ENCODE data around the gene EHMT1. TPM values are rescaled to one million over a fixed set of nuclear protein-coding genes. Genes with fewer than 3 reads are reported as not detected.

EHMT1 gene
- total RNA-seq, 2 experiments from 2014 or later, result 80.6 to 87.8 TPM

GRCh38 chr9:137761032-137761431 lies 142.2 kb downstream of the EHMT1 start:
- ChIA-PET CTCF (no interaction called here), POLR2A (no interaction called here)
- H3K27me3 ChIP-seq (ENCODE audit: control insufficient read depth in 1 of 2, insufficient read depth in 2 of 2, low read length in 2 of 2), result no peaks in the 10 kb centered on the region
- H3K27ac ChIP-seq (ENCODE audit: low read depth in 1 of 2, low read length in 2 of 2), result no peak overlapping the region
- no peaks in the 10 kb centered on the region for H3K27me3 Mint-ChIP-seq
- intact Hi-C loops (cut with DNase I, micrococcal nuclease), result no loop called here
- H3K27ac Mint-ChIP-seq, result peak overlapping the region; percentile 47
- ATAC-seq (ENCODE audit: poor library complexity) (peak; percentile 43), DNase-seq (peak in 3 of 14 experiments; percentile 38 to 71 (median 67))
- H3K36me3 Mint-ChIP-seq (ENCODE audit: low read depth), result peaks cover 93% of the 10 kb centered on the region
- H3K9me3 ChIP-seq (ENCODE audit: control insufficient read depth in 1 of 2, insufficient read depth in 1 of 2, low read length in 2 of 2), result no peaks in the 10 kb centered on the region
- no peak overlapping the region for H3K4me3 Mint-ChIP-seq
- no peaks in the 10 kb centered on the region for H3K9me3 Mint-ChIP-seq
- no peak overlapping the region for H3K4me3 ChIP-seq (ENCODE audit: low read length)
- H3K4me1 Mint-ChIP-seq (ENCODE audit: low read depth), result peaks cover 45% of the 10 kb centered on the region
- peaks cover 67% of the 10 kb centered on the region for H3K36me3 ChIP-seq (ENCODE audit: insufficient read depth, low read length)
- TF ChIP-seq CTCF (IDR thresholded peaks at IDR 0.05), result no peak
- H3K4me1 ChIP-seq (ENCODE audit: insufficient read depth, low read length), result peaks cover 36% of the 10 kb centered on the region

- peaks cover 93% of the 10 kb centered on the region for H3K36me3 Mint-ChIP-seq (ENCODE audit: low read depth)
- intact Hi-C loops (cut with DNase I, micrococcal nuclease), result no loop called here
- Histone ChIP-seq H3K4me1 (ENCODE audit: insufficient read depth, low read length) (peaks cover 35% of the 10 kb centered on the region), H3K36me3 (ENCODE audit: insufficient read depth, low read length) (peaks cover 68% of the 10 kb centered on the region), H3K9me3 (ENCODE audit: control insufficient read depth in 1 of 2, insufficient read depth in 1 of 2, low read length in 2 of 2) (no peaks in the 10 kb centered on the region), H3K27me3 (ENCODE audit: control insufficient read depth in 1 of 2, insufficient read depth in 2 of 2, low read length in 2 of 2) (no peaks in the 10 kb centered on the region), H3K27ac (ENCODE audit: low read depth in 1 of 2, low read length in 2 of 2) (no peak overlapping the region), H3K4me3 (ENCODE audit: low read length) (no peak overlapping the region)
- no peak overlapping the region for H3K4me3 Mint-ChIP-seq
- no peaks in the 10 kb centered on the region for H3K27me3 Mint-ChIP-seq
- DNase-seq, result no peak
- H3K4me1 Mint-ChIP-seq (ENCODE audit: low read depth), result peaks cover 38% of the 10 kb centered on the region
- ChIA-PET CTCF (no interaction called here), POLR2A (no interaction called here)
- ATAC-seq (ENCODE audit: poor library complexity), result no peak
- H3K9me3 Mint-ChIP-seq, result no peaks in the 10 kb centered on the region
- TF ChIP-seq CTCF (IDR thresholded peaks at IDR 0.05), result no peak
- peak overlapping the region; percentile 51 for H3K27ac Mint-ChIP-seq
These were observed 143.0 kb downstream of the EHMT1 start for GRCh38 chr9:137761793-137762192.

- Histone ChIP-seq H3K27ac (ENCODE audit: low read depth in 1 of 2, low read length in 2 of 2) (no peak overlapping the region), H3K27me3 (ENCODE audit: control insufficient read depth in 1 of 2, insufficient read depth in 2 of 2, low read length in 2 of 2) (no peaks in the 10 kb centered on the region), H3K36me3 (ENCODE audit: insufficient read depth, low read length) (peaks cover 67% of the 10 kb centered on the region), H3K9me3 (ENCODE audit: control insufficient read depth in 1 of 2, insufficient read depth in 1 of 2, low read length in 2 of 2) (no peaks in the 10 kb centered on the region), H3K4me1 (ENCODE audit: insufficient read depth, low read length) (peaks cover 30% of the 10 kb centered on the region), H3K4me3 (ENCODE audit: low read length) (no peak overlapping the region)
- no peak overlapping the region for H3K4me3 Mint-ChIP-seq
- no peak for DNase-seq
- H3K36me3 Mint-ChIP-seq (ENCODE audit: low read depth), result peaks cover 92% of the 10 kb centered on the region
- TF ChIP-seq CTCF (IDR thresholded peaks at IDR 0.05), result no peak
- H3K27me3 Mint-ChIP-seq, result no peaks in the 10 kb centered on the region
- no peaks in the 10 kb centered on the region for H3K9me3 Mint-ChIP-seq
- H3K27ac Mint-ChIP-seq, result peak overlapping the region; percentile 51
- intact Hi-C loops (cut with DNase I, micrococcal nuclease), result no loop called here
- peaks cover 30% of the 10 kb centered on the region for H3K4me1 Mint-ChIP-seq (ENCODE audit: low read depth)
- ATAC-seq (ENCODE audit: poor library complexity), result no peak
- ChIA-PET CTCF (no interaction called here), POLR2A (no interaction called here)
These were observed 143.7 kb downstream of the EHMT1 start for GRCh38 chr9:137762414-137763061.

Data from CD4-positive, alpha-beta T cell (primary cell).